ENCODE measurements around the gene ANO7.

ANO7 gene

DNA sequence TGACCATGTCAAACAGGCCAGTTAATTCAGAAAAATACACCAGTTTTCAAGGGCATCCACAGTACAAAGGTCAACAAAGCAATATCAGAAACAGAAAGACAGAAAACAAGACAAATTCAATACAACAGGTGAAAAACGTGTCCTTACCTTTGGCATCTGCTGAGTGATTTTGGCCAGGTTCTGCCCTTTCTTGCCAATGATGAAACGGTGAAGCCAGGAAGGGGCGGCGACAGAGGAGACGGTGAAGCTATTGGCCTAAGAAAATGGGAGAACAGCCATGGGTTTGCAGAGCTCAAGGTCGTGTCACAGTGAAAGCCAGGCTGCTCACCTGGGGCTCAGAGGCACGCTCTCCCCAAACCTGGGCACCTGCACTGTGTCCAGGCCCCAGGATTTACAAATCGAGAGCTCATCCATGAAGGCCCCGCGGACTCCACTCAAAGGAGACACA lies 66.5 kb downstream of the ANO7 start:
- FAIRE-seq, result no peak

DNA sequence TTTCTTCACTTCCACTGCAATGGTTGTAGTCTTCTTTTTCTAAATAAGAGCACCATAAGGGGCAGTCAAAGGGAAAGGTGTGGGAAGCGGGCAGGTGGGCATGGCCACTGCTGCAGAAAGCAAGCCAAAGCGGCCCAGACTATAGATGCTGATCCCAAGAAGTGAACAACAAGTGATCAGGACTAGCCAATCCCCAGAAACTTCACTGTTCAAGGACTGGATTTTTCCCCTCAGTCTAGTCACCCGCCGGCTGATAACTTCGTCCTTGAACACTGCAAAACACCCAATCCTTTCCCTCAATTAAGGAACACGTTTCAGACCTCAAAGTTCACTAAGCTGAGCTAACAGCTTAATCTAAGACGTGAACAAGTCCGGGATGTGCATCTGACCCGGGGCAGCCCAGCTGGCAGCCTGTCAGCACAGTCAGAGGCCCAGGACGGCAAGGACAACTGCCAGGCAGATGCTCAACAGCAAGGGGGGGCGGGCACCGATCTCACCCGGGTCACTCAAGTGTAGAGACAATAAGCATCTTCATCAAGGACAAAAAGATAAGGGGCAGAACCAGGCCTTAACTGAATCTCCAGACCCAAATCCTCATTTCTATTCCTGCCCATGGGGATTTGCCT lies 67.2 kb downstream of the ANO7 start:
- no peak for FAIRE-seq

DNA sequence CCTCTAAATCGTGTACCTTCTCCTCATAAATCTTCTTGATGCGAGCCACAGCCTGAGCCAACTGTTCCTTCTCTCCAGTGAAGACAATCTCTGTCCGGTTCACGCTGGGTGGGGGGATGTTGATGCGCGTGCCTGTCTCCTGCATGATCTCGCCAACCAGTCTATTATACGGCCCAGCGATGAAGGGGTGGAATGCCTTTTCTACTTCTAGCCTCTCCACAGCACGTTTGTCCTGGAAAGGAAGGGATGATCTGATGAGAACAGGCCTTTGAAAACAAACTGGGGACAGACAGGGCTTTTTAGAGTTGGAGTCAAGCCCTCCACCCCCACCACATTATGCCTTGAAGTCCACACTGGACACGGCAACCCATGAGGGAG lies 67.7 kb downstream of the ANO7 start:
- no peak for FAIRE-seq

DNA sequence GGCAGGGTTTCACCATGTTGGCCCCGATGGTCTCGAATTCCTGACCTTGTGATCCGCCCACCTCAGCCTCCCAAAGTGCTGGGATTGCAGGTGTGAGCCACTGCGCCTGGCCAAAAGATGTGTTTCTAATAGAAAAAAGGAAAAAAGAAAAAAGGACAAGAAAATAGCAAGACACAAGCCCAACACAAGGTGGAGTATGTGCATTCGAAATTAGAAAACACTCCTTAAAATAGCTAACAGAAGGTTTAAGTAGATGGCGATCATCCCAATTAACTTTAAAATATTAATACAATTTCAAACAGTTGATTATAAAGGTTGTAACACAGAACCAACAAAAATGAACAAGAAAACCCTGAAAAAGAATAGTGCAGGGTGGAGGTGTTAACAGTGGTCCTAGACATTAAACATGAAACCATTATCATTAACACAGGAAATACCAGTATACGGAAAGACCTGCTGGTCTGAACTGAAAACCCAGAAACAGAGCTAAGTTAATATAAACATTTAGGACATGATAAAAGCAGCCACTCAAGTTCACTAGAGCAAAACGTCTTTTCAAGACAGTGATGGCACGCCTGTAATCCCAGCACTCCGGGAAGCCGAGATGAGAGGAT lies 69.0 kb downstream of the ANO7 start:
- FAIRE-seq, result no peak

- FAIRE-seq, result no peak
Observed at GRCh38 chr2:241258505-241259280, 70.2 kb downstream of the ANO7 start.

DNA sequence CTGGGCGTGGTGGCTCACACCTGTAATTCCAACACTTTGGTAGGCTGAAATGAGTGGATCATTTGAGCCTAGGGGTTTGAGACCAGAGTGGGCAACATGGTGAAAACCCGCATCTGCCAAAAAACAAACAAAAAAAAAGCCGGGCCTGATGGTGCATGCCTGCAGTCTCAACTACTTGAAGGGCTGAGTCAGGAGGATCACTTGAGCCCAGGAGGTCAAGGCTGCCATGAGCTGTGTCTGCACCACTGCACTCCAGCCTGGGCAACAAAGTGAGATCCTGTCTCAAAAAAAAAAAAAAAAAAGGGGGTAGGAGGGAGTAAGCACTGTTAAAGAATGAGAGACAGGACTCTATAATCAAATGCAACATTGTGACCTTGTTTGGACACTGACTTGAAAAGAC lies 72.4 kb downstream of the ANO7 start:
- FAIRE-seq, result no peak

GRCh38 chr2:241261628-241262027 lies 73.2 kb downstream of the ANO7 start:
- FAIRE-seq, result no peak

DNA sequence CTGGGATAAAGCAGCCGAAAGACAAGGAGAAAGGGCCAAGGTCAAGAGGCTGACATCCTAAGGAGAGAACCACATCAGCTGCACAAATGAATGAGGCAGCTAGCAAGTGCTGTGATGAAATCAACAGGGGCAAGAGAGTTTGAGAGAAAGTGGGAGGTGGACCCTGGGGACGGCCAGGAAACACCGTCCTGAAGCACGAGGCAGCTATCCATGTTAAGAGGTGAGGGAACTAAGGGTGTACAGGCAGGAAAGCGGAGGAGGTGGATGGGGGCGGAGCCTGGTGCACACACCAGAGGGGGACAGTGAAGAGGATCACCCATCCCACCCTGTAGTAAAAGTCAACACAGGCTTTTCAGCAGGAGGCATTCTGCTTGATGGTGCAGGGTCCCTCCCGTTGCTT lies 74.6 kb downstream of the ANO7 start:
- no peak for FAIRE-seq

DNA sequence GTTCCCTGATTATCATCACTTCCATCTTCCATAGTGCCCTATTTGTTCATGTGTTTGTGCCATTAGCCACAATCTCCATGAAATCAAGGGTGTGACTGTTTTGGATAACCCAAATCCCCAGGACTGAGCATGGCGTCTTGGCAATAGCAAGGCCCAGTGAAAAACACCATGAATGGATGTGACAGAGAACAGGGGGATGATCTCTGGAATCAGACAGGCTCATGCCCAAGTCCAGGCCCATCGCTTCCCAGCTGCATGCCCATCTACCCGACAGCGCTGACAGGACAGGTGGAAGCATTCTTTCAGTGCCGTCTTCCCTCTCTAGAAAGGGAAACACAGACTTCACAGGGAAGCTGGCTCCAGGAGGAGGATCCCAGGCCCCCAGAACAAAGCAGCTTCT lies 77.0 kb downstream of the ANO7 start:
- FAIRE-seq, result no peak

DNA sequence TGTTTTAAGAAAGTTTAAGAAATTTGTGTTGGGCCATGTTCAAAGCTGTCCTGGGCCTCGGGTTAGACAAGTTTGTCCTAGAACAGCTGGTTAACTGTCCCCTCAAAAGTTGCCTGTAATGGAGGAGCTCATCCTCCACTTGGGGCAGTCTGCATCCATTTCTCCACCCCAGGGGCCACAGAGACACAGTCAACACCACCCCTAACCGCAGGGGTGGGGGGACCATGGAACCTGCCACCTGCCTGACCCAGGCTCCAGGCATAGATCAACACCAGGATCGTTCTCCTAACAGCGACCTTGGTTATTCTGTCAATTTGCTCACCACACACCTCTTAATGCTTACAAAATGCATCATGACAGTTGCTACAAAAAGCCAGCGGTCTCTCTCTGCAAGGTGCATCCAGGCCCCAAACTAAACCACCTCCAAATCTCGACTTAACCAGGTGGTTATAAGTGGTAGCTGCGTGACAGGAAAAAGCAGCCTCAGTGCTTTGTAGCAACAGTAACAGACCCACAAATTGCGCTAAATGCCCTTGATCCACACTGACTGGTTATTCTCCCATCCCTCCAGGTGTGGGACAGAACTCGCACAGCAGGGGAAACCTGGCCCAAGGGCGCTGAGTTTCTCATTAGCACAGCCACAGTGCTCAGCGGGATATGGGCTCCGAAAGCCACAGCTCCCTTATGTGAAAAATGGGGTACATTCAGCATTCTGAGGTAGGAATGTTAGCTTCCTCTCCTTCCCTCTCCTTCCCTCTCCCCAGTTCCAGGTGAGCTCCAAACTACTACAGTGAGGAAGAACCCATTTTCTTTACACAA lies 79.0 kb downstream of the ANO7 start:
- no peak for FAIRE-seq

- FAIRE-seq, result no peak
Observed at GRCh38 chr2:241268306-241268705, 79.8 kb downstream of the ANO7 start.

DNA sequence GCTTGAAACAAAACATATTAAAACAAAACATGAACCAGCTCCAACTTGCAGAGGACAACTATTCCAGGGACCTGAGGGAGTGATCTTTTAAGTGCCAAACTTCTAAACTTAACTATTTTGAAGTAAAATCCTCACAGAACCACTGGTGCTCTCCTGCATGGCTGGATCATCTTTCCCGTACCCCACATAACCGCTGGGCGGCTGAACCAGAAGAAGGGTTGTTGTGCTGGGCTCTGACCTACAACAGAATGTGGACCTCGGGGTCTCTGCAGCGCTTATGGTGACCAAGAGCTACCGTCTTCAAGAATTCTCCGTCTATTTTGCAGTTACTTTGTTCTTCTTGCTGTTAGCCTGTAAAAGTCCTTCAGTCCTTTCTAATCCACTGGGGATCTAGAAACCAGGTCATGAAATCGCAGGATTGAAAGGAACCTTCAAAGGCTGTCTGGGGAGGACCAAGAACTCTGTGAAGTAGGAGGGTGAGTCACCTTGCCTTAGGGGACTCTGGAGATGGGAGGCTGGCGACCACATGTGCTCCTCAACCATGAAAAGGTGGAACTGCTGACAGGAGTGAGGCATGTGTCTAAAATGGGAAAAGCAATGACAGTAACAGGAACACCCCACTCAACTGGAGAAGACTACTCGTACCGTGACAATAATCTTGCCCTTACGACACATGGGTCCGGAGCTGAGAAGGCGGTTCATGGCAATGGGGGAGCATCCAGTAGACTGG lies 80.4 kb downstream of the ANO7 start:
- FAIRE-seq, result no peak

DNA sequence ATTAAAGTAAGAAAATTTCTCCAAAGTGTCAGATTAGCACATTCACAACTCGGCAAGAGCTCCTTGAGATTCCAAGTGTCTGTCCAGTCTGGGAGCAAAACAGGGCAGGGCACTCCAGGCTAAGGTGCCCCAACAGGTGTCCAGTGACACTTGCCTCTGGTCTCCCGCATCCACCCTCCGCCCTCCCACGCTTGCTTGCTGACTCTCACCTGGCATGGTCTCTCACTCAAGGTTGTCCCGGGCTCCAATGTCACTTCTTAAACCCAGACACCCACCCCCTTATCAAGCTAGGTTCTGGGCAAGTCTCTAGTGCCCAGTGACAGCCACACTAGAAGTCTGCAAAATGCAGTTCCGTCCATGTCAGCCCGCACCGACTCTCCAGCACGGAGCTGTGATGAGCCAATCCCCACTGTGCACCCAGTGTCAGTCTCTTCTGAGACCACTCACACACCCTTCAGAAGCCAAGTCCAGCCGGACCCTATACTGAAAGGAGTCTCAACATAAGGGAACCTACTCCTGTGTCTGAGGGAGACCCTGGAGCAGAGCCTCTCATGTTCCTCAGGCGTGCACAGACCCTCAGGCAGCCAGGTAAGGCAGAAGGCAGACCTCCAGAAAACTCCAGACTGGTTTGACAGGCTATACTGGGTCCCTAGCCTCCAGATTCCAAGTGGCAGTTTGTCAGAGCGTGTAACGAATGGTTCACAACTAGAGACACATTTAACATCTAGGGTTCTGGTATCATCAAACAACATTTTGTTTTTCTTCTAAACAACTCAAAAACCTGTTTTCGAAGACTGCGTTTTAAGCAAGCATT lies 81.4 kb downstream of the ANO7 start:
- FAIRE-seq, result no peak

GRCh38 chr2:241270531-241270930 lies 82.1 kb downstream of the ANO7 start:
- FAIRE-seq, result no peak

GRCh38 chr2:241271706-241272302 lies 83.3 kb downstream of the ANO7 start:
- no peak for FAIRE-seq

DNA sequence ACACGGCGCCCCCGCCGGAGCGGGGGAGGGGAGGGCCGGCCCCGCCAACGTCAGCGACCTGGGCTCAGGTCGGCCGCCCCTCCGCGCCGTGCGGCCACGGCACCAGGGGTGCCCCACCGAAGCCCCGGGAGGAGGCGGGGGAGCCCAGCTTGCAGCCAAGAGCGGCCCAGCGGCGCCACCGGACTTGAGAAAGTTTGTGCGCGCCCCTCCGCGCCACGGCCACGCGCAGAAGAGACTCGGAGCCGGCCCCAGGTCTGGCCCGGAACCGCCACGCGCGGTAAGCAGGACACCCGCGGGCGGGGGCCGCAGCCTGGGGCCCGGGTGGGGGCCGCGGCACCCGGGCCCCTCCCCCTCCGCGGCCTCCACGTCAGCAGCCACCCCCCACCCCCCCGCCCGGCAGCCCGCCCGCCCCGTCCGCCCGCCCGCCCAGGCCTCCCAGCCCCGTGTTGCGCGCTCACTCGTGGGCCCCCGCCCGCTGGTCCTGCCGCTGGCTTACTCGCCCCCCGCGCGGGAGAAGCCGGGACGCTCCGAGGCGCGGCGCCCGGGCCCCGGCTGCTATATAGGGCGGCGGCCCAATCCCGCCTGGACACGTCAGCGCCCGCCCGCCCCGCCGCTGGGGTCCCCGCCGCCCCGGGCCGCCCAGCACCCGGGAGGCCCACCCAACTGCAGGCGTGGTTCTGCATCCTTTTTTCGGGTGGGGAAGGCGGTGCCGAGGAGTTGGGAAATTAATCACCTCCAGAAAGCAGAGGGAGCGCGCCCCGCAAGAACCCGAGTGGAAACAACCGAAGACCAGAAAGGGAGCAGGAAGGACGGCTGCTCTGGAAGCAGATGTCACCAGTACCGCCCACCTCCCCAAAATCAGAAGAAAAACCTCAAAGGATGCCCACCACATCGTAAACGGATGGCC lies 84.1 kb downstream of the ANO7 start:
- FAIRE-seq, result no peak

GRCh38 chr2:241273210-241274020 lies 84.9 kb downstream of the ANO7 start:
- FAIRE-seq, result no peak

DNA sequence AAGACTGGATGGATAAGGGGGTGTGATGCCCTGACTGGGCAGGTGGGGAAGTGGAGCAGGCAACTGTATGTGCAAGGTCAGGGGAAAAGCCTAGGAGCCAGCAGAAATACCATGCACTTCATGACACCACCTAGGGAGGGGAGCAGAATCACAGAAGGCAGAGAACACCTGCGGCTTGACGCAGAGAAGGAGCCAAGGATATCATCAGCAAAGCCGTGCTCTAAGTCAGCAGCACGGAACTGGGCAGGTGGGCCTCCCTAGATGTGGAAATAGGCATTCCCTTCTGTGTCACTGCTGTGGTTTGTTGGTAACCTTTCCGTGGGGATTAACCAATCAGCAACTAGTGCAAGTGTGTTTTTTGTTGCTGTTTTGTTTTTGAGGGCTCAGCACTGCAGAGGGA lies 85.7 kb downstream of the ANO7 start:
- FAIRE-seq, result no peak
